Thoracic aorta (tissue), 2 donors: ENCODE measurements around the gene LTA4H. TPM values are rescaled to one million over a fixed set of nuclear protein-coding genes. Genes with fewer than 3 reads are reported as not detected.

Source experiments
- ATAC-seq: fragments of 150-250 bp; one replicate; pipeline ENCODE4 v1.8.0; 2017; ENCODE audit warnings: low read depth; ENCODE audit not compliant: insufficient number of reproducible peaks, low FRiP score
- DNase-seq: peaks from one replicate; pipeline ENCODE4 v3.0.0-alpha.2; 2020; ENCODE audit warnings: low spot score
- H3K27ac ChIP-seq, 2 donors: fragments of 200-600 bp; sonication (generic); 1 replicate in 1 of 2; 2 replicates in 1 of 2; pipeline ENCODE4 v1.5.1; 2016; ENCODE audit warnings: mild to moderate bottlenecking in 2 of 2, moderate library complexity in 2 of 2
- H3K27me3 ChIP-seq: fragments of 200-600 bp; sonication (generic); replicated peaks from 2 replicates; pipeline ENCODE4 v1.6.0; 2016; ENCODE audit warnings: mild to moderate bottlenecking; ENCODE audit not compliant: insufficient read depth
- H3K36me3 ChIP-seq: fragments of 200-600 bp; sonication (generic); one replicate; pipeline ENCODE4 v1.5.1; 2016
- H3K4me1 ChIP-seq, 2 donors: fragments of 200-600 bp; sonication (generic); 1 replicate in 1 of 2; 2 replicates in 1 of 2; pipeline versions ENCODE4 v1.5.1 to v1.6.0; 2016; ENCODE audit warnings: low read depth in 2 of 2, mild to moderate bottlenecking in 1 of 2; ENCODE audit not compliant: control insufficient read depth in 1 of 2
- H3K4me3 ChIP-seq: fragments of 200-600 bp; sonication (generic); 2 replicates; pipeline ENCODE4 v1.5.1; 2016; ENCODE audit warnings: mild to moderate bottlenecking
- H3K9me3 ChIP-seq: fragments of 200-600 bp; sonication (generic); 2 replicates; pipeline ENCODE4 v1.5.1; 2016
- CTCF ChIP-seq: fragments of 200-600 bp; sonication (generic); IDR thresholded peaks from one replicate; pipeline ENCODE4 v1.5.1; 2019; ENCODE audit warnings: antibody characterized with exemption
- total RNA-seq, 2 donors: library from RNA; depleted of rRNA; stranded (reverse); fragments of >200 nt; gene quantifications; one replicate each; pipeline versions ENCODE4 v1.1.0 to v1.2.3, GENCODE V29; 2016

The LTA4H gene
- total RNA-seq, 2 donors from 2014 or later = 39.9 to 68.5 TPM

- DNase-seq = no peak
Measured at GRCh38 chr12:95990136-95990535, 45.3 kb downstream of the LTA4H start.

GRCh38 chr12:95989504-95990123 lies 45.8 kb downstream of the LTA4H start:
- no peak overlapping the region for H3K4me3 ChIP-seq

More at GRCh38 chr12:95990136-95990535, 45.3 kb downstream of the LTA4H start:
- no peaks in the 10 kb centered on the region for H3K4me1 ChIP-seq
- H3K4me3 ChIP-seq = no peak overlapping the region
- no peaks in the 10 kb centered on the region for H3K27me3 ChIP-seq
- H3K36me3 ChIP-seq = no peaks in the 10 kb centered on the region
- no peak for ATAC-seq
- H3K9me3 ChIP-seq = no peaks in the 10 kb centered on the region
- H3K27ac ChIP-seq = no peak overlapping the region
- no peak for TF ChIP-seq CTCF

GRCh38 chr12:95988506-95989275 lies 46.7 kb downstream of the LTA4H start:
- H3K4me1 ChIP-seq = no peaks in the 10 kb centered on the region

More at GRCh38 chr12:95989504-95990123, 45.8 kb downstream of the LTA4H start:
- ATAC-seq (no peak), DNase-seq (no peak)
- TF ChIP-seq CTCF = no peak
- H3K4me1 ChIP-seq = no peaks in the 10 kb centered on the region
- no peak overlapping the region for H3K27ac ChIP-seq
- no peaks in the 10 kb centered on the region for H3K36me3 ChIP-seq
- no peaks in the 10 kb centered on the region for H3K27me3 ChIP-seq
- H3K9me3 ChIP-seq = no peaks in the 10 kb centered on the region

GRCh38 chr12:95986635-95987570 lies 48.5 kb downstream of the LTA4H start:
- Histone ChIP-seq H3K4me1 (no peaks in the 10 kb centered on the region), H3K9me3 (no peaks in the 10 kb centered on the region), H3K36me3 (no peaks in the 10 kb centered on the region), H3K4me3 (no peak overlapping the region), H3K27me3 (no peaks in the 10 kb centered on the region), H3K27ac (no peak overlapping the region)
- ATAC-seq (no peak), DNase-seq (no peak)
- no peak for TF ChIP-seq CTCF

More at GRCh38 chr12:95988506-95989275, 46.7 kb downstream of the LTA4H start:
- TF ChIP-seq CTCF = no peak
- Histone ChIP-seq H3K27ac (no peak overlapping the region), H3K36me3 (no peaks in the 10 kb centered on the region), H3K27me3 (no peaks in the 10 kb centered on the region), H3K4me3 (no peak overlapping the region), H3K9me3 (no peaks in the 10 kb centered on the region)
- no peak for DNase-seq
- no peak for ATAC-seq

- Histone ChIP-seq H3K4me1 (no peaks in the 10 kb centered on the region), H3K27me3 (no peaks in the 10 kb centered on the region), H3K36me3 (no peaks in the 10 kb centered on the region), H3K4me3 (no peak overlapping the region), H3K27ac (no peak overlapping the region), H3K9me3 (no peaks in the 10 kb centered on the region)
- TF ChIP-seq CTCF = no peak
- no peak for DNase-seq
- no peak for ATAC-seq
Measured at GRCh38 chr12:95984682-95985081, 50.7 kb downstream of the LTA4H start.
